Endodermal cell (in vitro differentiated cells): ENCODE data around the gene PPP1R12A. TPM values are rescaled to one million over a fixed set of nuclear protein-coding genes. Genes with fewer than 3 reads are reported as not detected.

Source experiments
- DNase-seq: peaks from one replicate; pipeline ENCODE4 v3.0.0-alpha.2; 2017
- H3K27ac ChIP-seq: 2 replicates; pipeline ENCODE4 v1.5.1; 2013; ENCODE audit warnings: mild to moderate bottlenecking, low read depth, low read length, moderate library complexity
- H3K27me3 ChIP-seq: 2 replicates; pipeline ENCODE4 v1.6.1; 2013; ENCODE audit warnings: mild to moderate bottlenecking, low read length, moderate library complexity; ENCODE audit not compliant: insufficient read depth, control insufficient read depth, poor library complexity, severe bottlenecking
- H3K36me3 ChIP-seq: 2 replicates; pipeline ENCODE4 v1.7.0; 2013; ENCODE audit warnings: mild to moderate bottlenecking, low read length, moderate library complexity; ENCODE audit not compliant: control insufficient read depth, insufficient read depth
- H3K4me1 ChIP-seq: one replicate; pipeline ENCODE4 v1.7.0; 2013; ENCODE audit warnings: low read length; ENCODE audit not compliant: control insufficient read depth, insufficient read depth
- H3K4me3 ChIP-seq: 2 replicates; pipeline ENCODE4 v1.5.1; 2013; ENCODE audit warnings: mild to moderate bottlenecking, low read length, moderate library complexity
- H3K9ac ChIP-seq: 2 replicates; pipeline ENCODE4 v1.6.1; 2013; ENCODE audit warnings: mild to moderate bottlenecking, low read length, moderate library complexity; ENCODE audit not compliant: poor library complexity, severe bottlenecking; ENCODE audit errors: extremely low read depth
- H3K9me3 ChIP-seq: 2 replicates; pipeline ENCODE4 v1.6.1; 2013; ENCODE audit warnings: mild to moderate bottlenecking, low read length, moderate library complexity; ENCODE audit not compliant: control insufficient read depth
- H3K27ac Mint-ChIP-seq: 2 replicates; pipeline ENCODE4 v1.8.0; 2020; ENCODE audit warnings: mixed read lengths
- H3K27me3 Mint-ChIP-seq: 2 replicates; pipeline ENCODE4 v1.8.0; 2021; ENCODE audit warnings: mild to moderate bottlenecking, mixed read lengths; ENCODE audit not compliant: insufficient read depth
- H3K36me3 Mint-ChIP-seq: 2 replicates; pipeline ENCODE4 v1.8.0; 2020; ENCODE audit warnings: low read depth, mixed read lengths
- H3K4me1 Mint-ChIP-seq: 2 replicates; pipeline ENCODE4 v1.8.0; 2020; ENCODE audit warnings: mixed read lengths
- H3K4me3 Mint-ChIP-seq: 2 replicates; pipeline ENCODE4 v1.8.0; 2020; ENCODE audit warnings: mild to moderate bottlenecking, moderate library complexity, mixed read lengths
- H3K9me3 Mint-ChIP-seq: 2 replicates; pipeline ENCODE4 v1.8.0; 2020; ENCODE audit warnings: mild to moderate bottlenecking, mixed read lengths
- CTCF ChIP-seq: fragments of 200-600 bp; sonication (generic); conservative IDR thresholded peaks from 2 replicates; pipeline ENCODE4 v1.5.0; 2021; ENCODE audit warnings: antibody characterized with exemption, mild to moderate bottlenecking
- WGBS, 2 experiments: methylation state at CpG; one replicate each; pipeline versions ENCODE4 v1.1.5 to v1.1.7; 2013; ENCODE audit warnings: missing lambda C conversion rate in 2 of 2, mixed read lengths in 1 of 2; ENCODE audit not compliant: insufficient coverage in 1 of 2, insufficient read length in 1 of 2; 5-methylcytosine and 5-hydroxymethylcytosine counted together
- total RNA-seq, 2 donors: library from RNA; stranded (reverse); fragmentation: NEBNext Ultra II Directional in 1 of 2; extraction: Animal tissue kit (Norgen Biotek cat#: 25700) in 1 of 2; gene quantifications; 2 replicates in 1 of 2; 3 replicates in 1 of 2; pipeline ENCODE4 v1.2.1, GENCODE V29; 2021

The PPP1R12A gene
- total RNA-seq, 2 donors from 2014 or later: 80.0 to 94.7 TPM

DNA sequence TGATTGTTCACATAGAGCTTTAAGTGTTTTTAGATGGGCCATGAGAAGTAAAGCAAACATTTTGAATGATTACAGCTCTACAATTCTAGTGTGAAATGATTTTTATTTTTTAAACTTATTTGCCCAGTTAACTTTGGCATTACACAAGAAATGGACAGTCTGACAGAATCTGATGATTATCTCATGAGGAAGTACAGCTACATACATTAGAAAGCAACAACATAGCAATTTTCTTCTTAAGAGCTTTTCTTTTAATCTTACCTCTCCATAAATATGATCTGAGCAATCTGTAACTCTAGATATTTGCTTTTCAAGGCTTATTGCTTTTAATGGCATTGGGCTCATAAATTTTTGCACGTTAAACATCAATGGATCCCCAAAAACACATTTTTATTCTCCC, 26.5 kb upstream of the PPP1R12A start:
- Mint-ChIP-seq H3K36me3 (no peaks in the 10 kb centered on the region), H3K9me3 (no peaks in the 10 kb centered on the region), H3K27ac (no peak overlapping the region), H3K4me1 (no peaks in the 10 kb centered on the region), H3K4me3 (no peak overlapping the region), H3K27me3 (no peaks in the 10 kb centered on the region)
- 81 to 83% methylated on average over 1 of the region's 1 CpG for WGBS, 2 experiments
- Histone ChIP-seq H3K9ac (no peak overlapping the region), H3K36me3 (no peaks in the 10 kb centered on the region), H3K27me3 (no peaks in the 10 kb centered on the region), H3K27ac (no peak overlapping the region), H3K9me3 (no peaks in the 10 kb centered on the region), H3K4me3 (no peak overlapping the region), H3K4me1 (no peaks in the 10 kb centered on the region)
- TF ChIP-seq CTCF: no peak
- no peak for DNase-seq

- Histone ChIP-seq H3K9ac (no peak overlapping the region), H3K4me3 (no peak overlapping the region), H3K27ac (no peak overlapping the region), H3K9me3 (peaks cover 13% of the 10 kb centered on the region), H3K4me1 (no peaks in the 10 kb centered on the region), H3K27me3 (no peaks in the 10 kb centered on the region), H3K36me3 (no peaks in the 10 kb centered on the region)
- no peaks in the 10 kb centered on the region for H3K36me3 Mint-ChIP-seq
- no peaks in the 10 kb centered on the region for H3K4me1 Mint-ChIP-seq
- peaks cover 7% of the 10 kb centered on the region for H3K9me3 Mint-ChIP-seq
- TF ChIP-seq CTCF: no peak
- no peak for DNase-seq
- H3K27ac Mint-ChIP-seq: no peak overlapping the region
- no peak overlapping the region for H3K4me3 Mint-ChIP-seq
- WGBS, 2 experiments: 92 to 94% methylated on average over 4 of the region's 4 CpGs
- H3K27me3 Mint-ChIP-seq: no peaks in the 10 kb centered on the region
Observed at GRCh38 chr12:79959484-79959883, 24.6 kb upstream of the PPP1R12A start.

GRCh38 chr12:79956896-79957295, 22.0 kb upstream of the PPP1R12A start:
- WGBS, 2 experiments: 92 to 100% methylated on average over 4 of the region's 4 CpGs

More at GRCh38 chr12:79956896-79957295, 22.0 kb upstream of the PPP1R12A start:
- Histone ChIP-seq H3K9ac (no peak overlapping the region), H3K9me3 (peaks cover 17% of the 10 kb centered on the region), H3K36me3 (no peaks in the 10 kb centered on the region), H3K4me1 (no peaks in the 10 kb centered on the region), H3K27ac (no peak overlapping the region), H3K4me3 (no peak overlapping the region), H3K27me3 (no peaks in the 10 kb centered on the region)
- peaks cover 7% of the 10 kb centered on the region for H3K9me3 Mint-ChIP-seq
- no peaks in the 10 kb centered on the region for H3K36me3 Mint-ChIP-seq
- no peaks in the 10 kb centered on the region for H3K4me1 Mint-ChIP-seq
- no peak for TF ChIP-seq CTCF
- no peak for DNase-seq
- H3K27me3 Mint-ChIP-seq: no peaks in the 10 kb centered on the region
- no peak overlapping the region for H3K4me3 Mint-ChIP-seq
- H3K27ac Mint-ChIP-seq: no peak overlapping the region
